HCT116 (cell line): Measurements from ENCODE around the gene TMEM269. TPM values are rescaled to one million over a fixed set of nuclear protein-coding genes. Genes with fewer than 3 reads are reported as not detected.

Source experiments
- ATAC-seq: fragments of 200-7000 bp; cut with Tn5 transposase; 2 replicates; pipeline ENCODE4 v1.9.1; 2020; ENCODE audit warnings: mild to moderate bottlenecking, moderate library complexity
- BruUV-seq: library from RNA; stranded (reverse); fragments of 400-500 nt; replicated peaks from 2 replicates; lab custom pipeline; 2021; lab: Mats Ljungman, UMichigan
- CTCF ChIA-PET: fragments of 300-600 bp; sonication (Branson Sonifier 250); formaldehyde crosslinking; loops from one replicate; lab custom pipeline; 2021; ENCODE audit warnings: antibody characterized with exemption; lab: Charles Lee
- POLR2A ChIA-PET: fragments of 300-600, 350-600 bp; sonication (Branson Sonifier 250); formaldehyde crosslinking; loops from one replicate; lab custom pipeline; 2021; ENCODE audit warnings: antibody characterized with exemption; lab: Charles Lee
- RAD21 ChIA-PET, 2 experiments: fragments of 300-600 bp; sonication (Branson Sonifier 250); formaldehyde crosslinking; loops; one replicate each; lab custom pipeline; 2023; ENCODE audit warnings: low total read pairs in 2 of 2; ENCODE audit not compliant: uncharacterized antibody in 2 of 2, unreplicated experiment in 2 of 2, low non-redundant PET in 1 of 2; lab: Charles Lee
- DNase-seq: peaks from one replicate; pipeline ENCODE4 v3.0.0-alpha.2; 2010; ENCODE audit warnings: low read depth, low spot score
- H2AFZ ChIP-seq: fragments of 200-600 bp; shearing (Covaris generic), sonication (generic); 2 replicates; pipeline ENCODE4 v1.6.1; 2017; ENCODE audit warnings: low read depth, mixed run types, mixed read lengths, antibody characterized with exemption, low read length; ENCODE audit not compliant: poor library complexity, severe bottlenecking
- H3K27ac ChIP-seq: 2 replicates; pipeline ENCODE4 v1.5.1; 2012; ENCODE audit warnings: low read depth, low read length
- H3K27me3 ChIP-seq: fragments of 200-600 bp; sonication (generic); 2 replicates; pipeline ENCODE4 v1.6.1; 2016; ENCODE audit warnings: mixed run types, low read length, mixed read lengths; ENCODE audit not compliant: insufficient read depth
- H3K36me3 ChIP-seq, 2 experiments: fragments of 200-500 bp in 1 of 2; fragments of 200-600 bp in 1 of 2; sonication (Bioruptor generic) in 1 of 2; sonication (generic) in 1 of 2; 2 replicates each; pipeline versions ENCODE4 v1.5.1 to v1.6.1; 2014 to 2016; ENCODE audit warnings: low read length in 2 of 2, inconsistent platforms in 1 of 2, mixed read lengths in 1 of 2, mixed run types in 1 of 2; ENCODE audit not compliant: insufficient read depth in 2 of 2, control insufficient read depth in 1 of 2
- H3K4me1 ChIP-seq, 2 experiments: fragments of 200-600 bp in 1 of 2; sonication (generic) in 1 of 2; 2 replicates each; pipeline versions ENCODE4 v1.5.1 to v1.6.1; 2012 to 2017; ENCODE audit warnings: low read length in 2 of 2, inconsistent platforms in 1 of 2, mild to moderate bottlenecking in 1 of 2, mixed read lengths in 1 of 2, mixed run types in 1 of 2, moderate library complexity in 1 of 2; ENCODE audit not compliant: insufficient read depth in 2 of 2, control insufficient read depth in 1 of 2
- H3K4me2 ChIP-seq: fragments of 200-600 bp; sonication (generic); 2 replicates; pipeline ENCODE4 v1.6.1; 2017; ENCODE audit warnings: mixed run types, low read length, mixed read lengths
- H3K4me3 ChIP-seq, 2 experiments: fragments of 200-600 bp in 1 of 2; sonication (generic) in 1 of 2; replicated peaks in 1 of 2; 2 replicates each; pipeline ENCODE4 v1.5.1; 2011 to 2016; ENCODE audit warnings: low read length in 2 of 2, control low read depth in 1 of 2, low read depth in 1 of 2, mild to moderate bottlenecking in 1 of 2, mixed read lengths in 1 of 2, mixed run types in 1 of 2
- H3K79me2 ChIP-seq: fragments of 200-600 bp; sonication (generic); 2 replicates; pipeline ENCODE4 v1.6.1; 2017; ENCODE audit warnings: mild to moderate bottlenecking, mixed run types, low read length, moderate library complexity, mixed read lengths; ENCODE audit not compliant: insufficient read depth
- H3K9ac ChIP-seq: fragments of 200-600 bp; sonication (generic); 2 replicates; pipeline ENCODE4 v1.6.1; 2016; ENCODE audit warnings: low read length, mixed read lengths
- H3K9me2 ChIP-seq: fragments of 200-600 bp; sonication (generic), shearing (Covaris generic); 2 replicates; pipeline ENCODE4 v1.6.1; 2017; ENCODE audit warnings: mixed run types, mild to moderate bottlenecking, moderate library complexity; ENCODE audit not compliant: insufficient read depth
- H3K9me3 ChIP-seq, 2 experiments: fragments of 200-500 bp in 1 of 2; fragments of 200-600 bp in 1 of 2; sonication (Bioruptor generic) in 1 of 2; sonication (generic) in 1 of 2; 2 replicates each; pipeline ENCODE4 v1.6.1; 2014 to 2017; ENCODE audit warnings: low read length in 2 of 2, mixed read lengths in 2 of 2, inconsistent platforms in 1 of 2, low read depth in 1 of 2, mild to moderate bottlenecking in 1 of 2, mixed run types in 1 of 2, moderate library complexity in 1 of 2; ENCODE audit not compliant: control insufficient read depth in 1 of 2, insufficient read depth in 1 of 2
- H4K20me1 ChIP-seq: fragments of 200-600 bp; sonication (generic), shearing (Covaris generic); 2 replicates; pipeline ENCODE4 v1.6.1; 2017; ENCODE audit warnings: mixed run types, mild to moderate bottlenecking, moderate library complexity; ENCODE audit not compliant: insufficient read depth
- CEBPB ChIP-seq: IDR thresholded peaks from 2 replicates; pipeline ENCODE4 v1.6.1; 2012; ENCODE audit warnings: low read depth
- EGR1 ChIP-seq: IDR thresholded peaks from 2 replicates; pipeline ENCODE4 v1.6.1; 2012; ENCODE audit warnings: low read depth
- ELF1 ChIP-seq: IDR thresholded peaks from 2 replicates; pipeline ENCODE4 v1.6.1; 2012; ENCODE audit warnings: low read depth, borderline replicate concordance
- EZH2phosphoT487 ChIP-seq: fragments of 200-600 bp; IDR thresholded peaks from 2 replicates; pipeline ENCODE4 v1.6.1; 2018; ENCODE audit warnings: antibody characterized with exemption, borderline replicate concordance
- FOSL1 ChIP-seq: IDR thresholded peaks from 2 replicates; pipeline ENCODE4 v1.6.1; 2012; ENCODE audit warnings: low read depth
- JUND ChIP-seq: IDR thresholded peaks from 2 replicates; pipeline ENCODE4 v1.6.1; 2012
- POLR2AphosphoS5 ChIP-seq: IDR thresholded peaks from 2 replicates; pipeline ENCODE4 v1.6.1; 2011; ENCODE audit warnings: mild to moderate bottlenecking, low read depth, low read length, moderate library complexity
- RAD21 ChIP-seq: IDR thresholded peaks from 2 replicates; pipeline ENCODE4 v1.6.1; 2012; ENCODE audit warnings: low read depth, mild to moderate bottlenecking
- SIN3A ChIP-seq: IDR thresholded peaks from 2 replicates; pipeline ENCODE4 v1.6.1; 2012; ENCODE audit warnings: low read depth
- YY1 ChIP-seq: IDR thresholded peaks from 2 replicates; pipeline ENCODE4 v1.6.1; 2011; ENCODE audit warnings: low read length, low read depth, moderate library complexity, mild to moderate bottlenecking; ENCODE audit not compliant: insufficient replicate concordance; ENCODE audit errors: extremely low read depth
- ZNF274 ChIP-seq: fragments of 200-500 bp; sonication (Bioruptor generic); IDR thresholded peaks from 2 replicates; pipeline ENCODE4 v1.6.1; 2014; ENCODE audit warnings: mild to moderate bottlenecking, low read depth, low read length, inconsistent platforms
- intact Hi-C: fragments of 100-400 bp; cut with micrococcal nuclease; formaldehyde crosslinking; loops from 2 replicates; pipeline ENCODE4 v1.10.0; 2022
- total RNA-seq: library from RNA; stranded (reverse); gene quantifications from one replicate; pipeline ENCODE4 v1.2.1, GENCODE V29; 2021; ENCODE audit not compliant: unreplicated experiment
- TF ChIP-seq, protein P1 (sequence below): IDR thresholded peaks from 2 replicates; pipeline ENCODE4 v1.6.1; 2011; ENCODE audit warnings: mild to moderate bottlenecking, low read length, moderate library complexity; ENCODE audit not compliant: insufficient replicate concordance; ENCODE audit errors: extremely low read depth
- TF ChIP-seq, protein P2 (sequence below), 3 experiments: fragments of 200-600 bp in 1 of 3; sonication (generic) in 1 of 3; IDR thresholded peaks in 2 of 3; conservative IDR thresholded peaks in 1 of 3; 2 replicates each; pipeline ENCODE4 v1.5.1; 2012 to 2017; ENCODE audit warnings: low read depth in 2 of 3, low read length in 2 of 3, antibody characterized with exemption in 1 of 3, borderline replicate concordance in 1 of 3, control low read depth in 1 of 3, mild to moderate bottlenecking in 1 of 3, mixed read lengths in 1 of 3, mixed run types in 1 of 3, moderate library complexity in 1 of 3; ENCODE audit not compliant: insufficient read depth in 1 of 3
- TF ChIP-seq, protein P3 (sequence below): IDR thresholded peaks from 2 replicates; pipeline ENCODE4 v1.6.1; 2012
- TF ChIP-seq, protein P4 (sequence below): IDR thresholded peaks from 2 replicates; pipeline ENCODE4 v1.6.1; 2012
- TF ChIP-seq, protein P5 (sequence below): IDR thresholded peaks from 2 replicates; pipeline ENCODE4 v1.6.1; 2012; ENCODE audit warnings: low read depth

The TMEM269 gene
- total RNA-seq, 1 experiment from 2014 or later, result 0.34 TPM

DNA sequence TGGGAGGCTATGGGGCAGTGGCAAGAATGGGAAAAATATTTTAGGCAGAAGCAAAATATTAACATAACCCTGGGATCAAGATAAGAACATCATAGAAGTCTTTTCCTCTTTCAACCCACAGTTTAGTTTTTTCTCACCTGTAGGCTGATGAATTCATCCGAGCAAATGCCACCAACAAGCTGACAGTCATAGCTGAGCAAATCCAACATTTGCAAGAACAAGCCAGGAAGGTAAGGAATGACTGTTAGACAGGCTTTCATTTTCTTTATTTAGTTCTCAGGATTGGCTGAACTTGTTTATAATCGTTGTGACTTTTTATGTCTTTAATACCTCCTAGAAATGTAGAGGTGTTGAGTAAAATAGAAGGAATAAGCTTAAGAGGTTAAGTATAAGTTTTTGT lies 11.4 kb upstream of the TMEM269 start:
- Histone ChIP-seq H3K27me3 (no peaks in the 10 kb centered on the region), H4K20me1 (no peaks in the 10 kb centered on the region), H3K9me2 (no peaks in the 10 kb centered on the region), H3K4me2 (no peak overlapping the region), H3K9me3 (no peaks in the 10 kb centered on the region), H3K4me1 (peaks cover under 1 to 1% of the 10 kb centered on the region in 2 experiments; a peak in 1 of 4 replicates), H2AFZ (no peak overlapping the region), H3K27ac (no peak overlapping the region)
- BruUV-seq, result no TSS peak
- POLR2A ChIA-PET, result no interaction called here
- CTCF ChIA-PET, result interaction anchor here (0.6 kb wide), 1 partner anchor 10 kb away, joined by 5 read pairs; no protein-coding TSS in a partner anchor
- intact Hi-C loops, result no loop called here
- RAD21 ChIA-PET, result no interaction called here
- DNase-seq, result no peak
- TF ChIP-seq YY1 (no peak), ZNF274 (no peak), RAD21 (no peak), EGR1 (no peak), JUND (no peak), FOSL1 (no peak), POLR2AphosphoS5 (no peak), EZH2phosphoT487 (no peak), ELF1 (no peak), SIN3A (no peak), CEBPB (no peak)
- TF ChIP-seq, protein P1, sequence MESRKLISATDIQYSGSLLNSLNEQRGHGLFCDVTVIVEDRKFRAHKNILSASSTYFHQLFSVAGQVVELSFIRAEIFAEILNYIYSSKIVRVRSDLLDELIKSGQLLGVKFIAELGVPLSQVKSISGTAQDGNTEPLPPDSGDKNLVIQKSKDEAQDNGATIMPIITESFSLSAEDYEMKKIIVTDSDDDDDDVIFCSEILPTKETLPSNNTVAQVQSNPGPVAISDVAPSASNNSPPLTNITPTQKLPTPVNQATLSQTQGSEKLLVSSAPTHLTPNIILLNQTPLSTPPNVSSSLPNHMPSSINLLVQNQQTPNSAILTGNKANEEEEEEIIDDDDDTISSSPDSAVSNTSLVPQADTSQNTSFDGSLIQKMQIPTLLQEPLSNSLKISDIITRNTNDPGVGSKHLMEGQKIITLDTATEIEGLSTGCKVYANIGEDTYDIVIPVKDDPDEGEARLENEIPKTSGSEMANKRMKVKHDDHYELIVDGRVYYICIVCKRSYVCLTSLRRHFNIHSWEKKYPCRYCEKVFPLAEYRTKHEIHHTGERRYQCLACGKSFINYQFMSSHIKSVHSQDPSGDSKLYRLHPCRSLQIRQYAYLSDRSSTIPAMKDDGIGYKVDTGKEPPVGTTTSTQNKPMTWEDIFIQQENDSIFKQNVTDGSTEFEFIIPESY, result no peak
- TF ChIP-seq, protein P2, sequence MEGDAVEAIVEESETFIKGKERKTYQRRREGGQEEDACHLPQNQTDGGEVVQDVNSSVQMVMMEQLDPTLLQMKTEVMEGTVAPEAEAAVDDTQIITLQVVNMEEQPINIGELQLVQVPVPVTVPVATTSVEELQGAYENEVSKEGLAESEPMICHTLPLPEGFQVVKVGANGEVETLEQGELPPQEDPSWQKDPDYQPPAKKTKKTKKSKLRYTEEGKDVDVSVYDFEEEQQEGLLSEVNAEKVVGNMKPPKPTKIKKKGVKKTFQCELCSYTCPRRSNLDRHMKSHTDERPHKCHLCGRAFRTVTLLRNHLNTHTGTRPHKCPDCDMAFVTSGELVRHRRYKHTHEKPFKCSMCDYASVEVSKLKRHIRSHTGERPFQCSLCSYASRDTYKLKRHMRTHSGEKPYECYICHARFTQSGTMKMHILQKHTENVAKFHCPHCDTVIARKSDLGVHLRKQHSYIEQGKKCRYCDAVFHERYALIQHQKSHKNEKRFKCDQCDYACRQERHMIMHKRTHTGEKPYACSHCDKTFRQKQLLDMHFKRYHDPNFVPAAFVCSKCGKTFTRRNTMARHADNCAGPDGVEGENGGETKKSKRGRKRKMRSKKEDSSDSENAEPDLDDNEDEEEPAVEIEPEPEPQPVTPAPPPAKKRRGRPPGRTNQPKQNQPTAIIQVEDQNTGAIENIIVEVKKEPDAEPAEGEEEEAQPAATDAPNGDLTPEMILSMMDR (IDR thresholded peaks at IDR 0.05 in 2 of 3, conservative IDR thresholded peaks at IDR 0.05 in 1 of 3; ENCODE audit: borderline replicate concordance in 1 of 3, insufficient read depth in 1 of 3, low read depth in 2 of 3, low read length in 2 of 3), result no peak
- TF ChIP-seq, protein P3, sequence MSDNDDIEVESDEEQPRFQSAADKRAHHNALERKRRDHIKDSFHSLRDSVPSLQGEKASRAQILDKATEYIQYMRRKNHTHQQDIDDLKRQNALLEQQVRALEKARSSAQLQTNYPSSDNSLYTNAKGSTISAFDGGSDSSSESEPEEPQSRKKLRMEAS, result no peak
- TF ChIP-seq, protein P4, sequence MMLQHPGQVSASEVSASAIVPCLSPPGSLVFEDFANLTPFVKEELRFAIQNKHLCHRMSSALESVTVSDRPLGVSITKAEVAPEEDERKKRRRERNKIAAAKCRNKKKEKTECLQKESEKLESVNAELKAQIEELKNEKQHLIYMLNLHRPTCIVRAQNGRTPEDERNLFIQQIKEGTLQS, result no peak
- TF ChIP-seq, protein P5, sequence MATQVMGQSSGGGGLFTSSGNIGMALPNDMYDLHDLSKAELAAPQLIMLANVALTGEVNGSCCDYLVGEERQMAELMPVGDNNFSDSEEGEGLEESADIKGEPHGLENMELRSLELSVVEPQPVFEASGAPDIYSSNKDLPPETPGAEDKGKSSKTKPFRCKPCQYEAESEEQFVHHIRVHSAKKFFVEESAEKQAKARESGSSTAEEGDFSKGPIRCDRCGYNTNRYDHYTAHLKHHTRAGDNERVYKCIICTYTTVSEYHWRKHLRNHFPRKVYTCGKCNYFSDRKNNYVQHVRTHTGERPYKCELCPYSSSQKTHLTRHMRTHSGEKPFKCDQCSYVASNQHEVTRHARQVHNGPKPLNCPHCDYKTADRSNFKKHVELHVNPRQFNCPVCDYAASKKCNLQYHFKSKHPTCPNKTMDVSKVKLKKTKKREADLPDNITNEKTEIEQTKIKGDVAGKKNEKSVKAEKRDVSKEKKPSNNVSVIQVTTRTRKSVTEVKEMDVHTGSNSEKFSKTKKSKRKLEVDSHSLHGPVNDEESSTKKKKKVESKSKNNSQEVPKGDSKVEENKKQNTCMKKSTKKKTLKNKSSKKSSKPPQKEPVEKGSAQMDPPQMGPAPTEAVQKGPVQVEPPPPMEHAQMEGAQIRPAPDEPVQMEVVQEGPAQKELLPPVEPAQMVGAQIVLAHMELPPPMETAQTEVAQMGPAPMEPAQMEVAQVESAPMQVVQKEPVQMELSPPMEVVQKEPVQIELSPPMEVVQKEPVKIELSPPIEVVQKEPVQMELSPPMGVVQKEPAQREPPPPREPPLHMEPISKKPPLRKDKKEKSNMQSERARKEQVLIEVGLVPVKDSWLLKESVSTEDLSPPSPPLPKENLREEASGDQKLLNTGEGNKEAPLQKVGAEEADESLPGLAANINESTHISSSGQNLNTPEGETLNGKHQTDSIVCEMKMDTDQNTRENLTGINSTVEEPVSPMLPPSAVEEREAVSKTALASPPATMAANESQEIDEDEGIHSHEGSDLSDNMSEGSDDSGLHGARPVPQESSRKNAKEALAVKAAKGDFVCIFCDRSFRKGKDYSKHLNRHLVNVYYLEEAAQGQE, result no peak
- TF ChIP-seq, all 23 proteins: peak for 0
- H3K36me3 ChIP-seq, result peaks cover 9 to 19% of the 10 kb centered on the region in 2 experiments; a peak in 3 of 4 replicates
- H3K79me2 ChIP-seq, result no peaks in the 10 kb centered on the region
- H3K9ac ChIP-seq, result no peak overlapping the region
- H3K4me3 ChIP-seq, result no peak overlapping the region
- no peak for ATAC-seq
